Smooth muscle cell (in vitro differentiated cells): ENCODE measurements around the gene PCED1B. TPM values are rescaled to one million over a fixed set of nuclear protein-coding genes. Genes with fewer than 3 reads are reported as not detected.
"Not testable (repeated sequence)": the region's sequence is repeated elsewhere in the genome, so short reads cannot be mapped to it uniquely, and the experiment has no call there.

Experiments
- DNase-seq: peaks from one replicate; lab custom pipeline; 2025; ENCODE audit not compliant: unreplicated experiment; lab: John Stamatoyannopoulos, UW
- H2AFZ ChIP-seq: fragments of 200-600 bp; sonication (generic); 2 replicates; pipeline ENCODE4 v1.6.0; 2016; ENCODE audit warnings: antibody characterized with exemption, low read depth, mild to moderate bottlenecking
- H3F3A ChIP-seq: fragments of 200-600 bp; sonication (generic); 2 replicates; pipeline ENCODE4 v1.6.0; 2017; ENCODE audit warnings: antibody characterized with exemption, low read depth
- H3K27ac ChIP-seq: fragments of 200-600 bp; sonication (generic); 2 replicates; pipeline ENCODE4 v1.5.1; 2016; ENCODE audit warnings: low read depth, mild to moderate bottlenecking
- H3K27me3 ChIP-seq: fragments of 200-600 bp; sonication (generic); 2 replicates; pipeline ENCODE4 v1.6.1; 2016; ENCODE audit warnings: low read depth, mild to moderate bottlenecking
- H3K36me3 ChIP-seq: fragments of 200-600 bp; sonication (generic); 2 replicates; pipeline ENCODE4 v1.5.1; 2016; ENCODE audit warnings: low read depth
- H3K4me1 ChIP-seq: fragments of 200-600 bp; sonication (generic); 2 replicates; pipeline ENCODE4 v1.5.1; 2016; ENCODE audit warnings: low read depth
- H3K4me2 ChIP-seq: fragments of 200-600 bp; sonication (generic); 2 replicates; pipeline ENCODE4 v1.6.0; 2016; ENCODE audit warnings: mild to moderate bottlenecking
- H3K4me3 ChIP-seq: fragments of 200-600 bp; sonication (generic); 2 replicates; pipeline ENCODE4 v1.5.1; 2016; ENCODE audit warnings: mild to moderate bottlenecking
- H3K79me2 ChIP-seq: fragments of 200-600 bp; sonication (generic); 2 replicates; pipeline ENCODE4 v1.6.0; 2016; ENCODE audit warnings: low read depth, mild to moderate bottlenecking
- H3K9ac ChIP-seq: fragments of 200-600 bp; sonication (generic); 2 replicates; pipeline ENCODE4 v1.6.0; 2016; ENCODE audit warnings: low read depth
- H3K9me3 ChIP-seq: fragments of 200-600 bp; sonication (generic); replicated peaks from 2 replicates; pipeline ENCODE4 v1.5.1; 2016; ENCODE audit warnings: low read depth
- H4K20me1 ChIP-seq: fragments of 200-600 bp; sonication (generic); 2 replicates; pipeline ENCODE4 v1.6.0; 2016; ENCODE audit warnings: low read depth
- WGBS: methylation state at CpG from one replicate; pipeline ENCODE4 v1.1.7; 2016; ENCODE audit warnings: low lambda C conversion rate; 5-methylcytosine and 5-hydroxymethylcytosine counted together
- polyA plus RNA-seq: library from polyadenylated mRNA; unstranded; fragments of >200 nt; fragmentation: Nextera tagmentation; extraction: Ambion mirVana; gene quantifications from 2 replicates; pipeline ENCODE4 v1.2.1, GENCODE V29; 2016
- total RNA-seq: library from RNA; depleted of rRNA; stranded (reverse); fragments of >200 nt; gene quantifications from 2 replicates; pipeline ENCODE4 v1.2.3, GENCODE V29; 2014
- TF ChIP-seq, protein P1 (sequence below): fragments of 200-600 bp; sonication (generic); IDR thresholded peaks from 2 replicates; pipeline ENCODE4 v1.5.1; 2017; ENCODE audit warnings: borderline replicate concordance, mild to moderate bottlenecking, antibody characterized with exemption; ENCODE audit not compliant: insufficient read depth, poor library complexity, severe bottlenecking

Gene PCED1B
- total and polyA plus RNA-seq, 2 experiments from 2014 or later, result 2.7 to 3.5 TPM

DNA sequence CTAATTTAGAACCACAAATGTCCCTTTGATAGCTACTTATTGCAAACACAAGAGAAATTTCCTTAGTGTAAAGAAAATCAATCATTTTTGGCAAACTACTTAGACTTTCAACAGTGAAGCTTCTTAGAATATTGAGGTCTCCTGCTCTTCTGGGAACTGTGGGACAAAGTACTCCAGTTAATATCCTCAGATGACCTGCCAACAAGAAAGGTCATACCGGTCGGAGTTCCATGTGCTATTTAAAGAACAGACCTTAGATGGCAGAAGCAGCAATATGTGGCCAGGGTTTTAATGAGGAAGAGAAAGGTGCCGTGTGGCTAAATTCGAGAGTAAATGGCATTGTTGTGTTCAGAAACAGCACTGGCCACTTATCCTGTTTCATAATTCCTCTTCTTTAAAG, 115.1 kb downstream of the PCED1B start:
- Histone ChIP-seq H3K36me3 (no peaks in the 10 kb centered on the region), H3K9me3 (no peaks in the 10 kb centered on the region), H3K9ac (no peak overlapping the region), H3K4me2 (no peak overlapping the region), H3K4me1 (peaks cover 11% of the 10 kb centered on the region), H3K27me3 (no peaks in the 10 kb centered on the region), H4K20me1 (no peaks in the 10 kb centered on the region), H3K27ac (no peak overlapping the region), H3K79me2 (no peaks in the 10 kb centered on the region), H2AFZ (no peak overlapping the region), H3K4me3 (no peak overlapping the region), H3F3A (no peaks in the 10 kb centered on the region)
- no peak for DNase-seq
- 61% methylated on average over 4 of the region's 4 CpGs for WGBS
- TF ChIP-seq, protein P1, sequence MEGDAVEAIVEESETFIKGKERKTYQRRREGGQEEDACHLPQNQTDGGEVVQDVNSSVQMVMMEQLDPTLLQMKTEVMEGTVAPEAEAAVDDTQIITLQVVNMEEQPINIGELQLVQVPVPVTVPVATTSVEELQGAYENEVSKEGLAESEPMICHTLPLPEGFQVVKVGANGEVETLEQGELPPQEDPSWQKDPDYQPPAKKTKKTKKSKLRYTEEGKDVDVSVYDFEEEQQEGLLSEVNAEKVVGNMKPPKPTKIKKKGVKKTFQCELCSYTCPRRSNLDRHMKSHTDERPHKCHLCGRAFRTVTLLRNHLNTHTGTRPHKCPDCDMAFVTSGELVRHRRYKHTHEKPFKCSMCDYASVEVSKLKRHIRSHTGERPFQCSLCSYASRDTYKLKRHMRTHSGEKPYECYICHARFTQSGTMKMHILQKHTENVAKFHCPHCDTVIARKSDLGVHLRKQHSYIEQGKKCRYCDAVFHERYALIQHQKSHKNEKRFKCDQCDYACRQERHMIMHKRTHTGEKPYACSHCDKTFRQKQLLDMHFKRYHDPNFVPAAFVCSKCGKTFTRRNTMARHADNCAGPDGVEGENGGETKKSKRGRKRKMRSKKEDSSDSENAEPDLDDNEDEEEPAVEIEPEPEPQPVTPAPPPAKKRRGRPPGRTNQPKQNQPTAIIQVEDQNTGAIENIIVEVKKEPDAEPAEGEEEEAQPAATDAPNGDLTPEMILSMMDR, result no peak

DNA sequence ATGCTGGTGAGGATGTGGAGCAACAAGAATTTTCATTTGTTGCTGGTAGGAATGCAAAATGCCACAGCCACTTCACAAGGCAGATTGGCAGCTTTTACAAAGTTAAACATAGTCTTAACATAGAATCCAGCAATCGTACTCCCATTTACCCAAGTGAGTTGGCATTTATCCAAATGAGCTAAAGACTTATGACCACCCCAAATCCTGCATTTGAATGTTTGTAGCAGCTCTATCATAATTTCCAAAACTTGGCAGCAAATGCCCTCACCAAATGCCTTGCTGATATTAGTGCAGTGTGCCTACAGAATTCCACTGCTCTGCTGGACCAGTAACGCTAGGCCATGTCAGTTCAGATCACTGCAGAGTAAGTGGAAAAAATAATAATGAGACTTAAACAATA, 121.0 kb downstream of the PCED1B start:
- no peak overlapping the region for H3K9ac ChIP-seq
- no peaks in the 10 kb centered on the region for H3F3A ChIP-seq
- H3K4me3 ChIP-seq, result no peak overlapping the region
- no peaks in the 10 kb centered on the region for H3K27me3 ChIP-seq
- H2AFZ ChIP-seq, result no peak overlapping the region
- no peak for DNase-seq
- no peaks in the 10 kb centered on the region for H3K9me3 ChIP-seq
- H3K4me2 ChIP-seq, result no peak overlapping the region
- H3K27ac ChIP-seq, result no peak overlapping the region
- TF ChIP-seq, protein P1, result no peak
- no peaks in the 10 kb centered on the region for H3K79me2 ChIP-seq
- H4K20me1 ChIP-seq, result no peaks in the 10 kb centered on the region
- no peaks in the 10 kb centered on the region for H3K4me1 ChIP-seq
- no peaks in the 10 kb centered on the region for H3K36me3 ChIP-seq
- WGBS, result 85% methylated on average over 2 of the region's 2 CpGs

DNA sequence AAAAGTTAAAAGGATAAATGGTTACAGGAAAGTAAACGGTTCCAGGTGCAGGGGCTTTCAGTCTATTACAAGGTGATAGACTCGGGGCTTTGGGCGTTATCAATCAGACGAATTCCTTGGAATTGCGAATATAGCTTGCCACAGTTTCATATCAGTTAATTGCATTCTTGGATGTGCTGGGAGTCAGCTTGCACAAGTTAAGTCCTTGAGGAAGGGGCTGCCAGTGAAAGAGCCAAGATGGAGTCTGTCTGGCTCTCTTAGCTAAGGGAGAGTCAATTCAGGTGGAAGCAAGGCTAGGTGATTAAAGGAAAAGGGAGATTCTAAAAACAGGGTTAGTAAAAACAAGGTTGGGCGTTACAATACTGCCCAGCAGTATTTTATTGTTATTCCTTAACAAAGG, 121.8 kb downstream of the PCED1B start:
- not testable (repeated sequence) for H3K4me1 ChIP-seq, H3K27ac ChIP-seq, H3K4me2 ChIP-seq, H3K36me3 ChIP-seq, H3K27me3 ChIP-seq, H3K79me2 ChIP-seq, DNase-seq, H3K9me3 ChIP-seq, H3K4me3 ChIP-seq, H4K20me1 ChIP-seq, H2AFZ ChIP-seq, H3K9ac ChIP-seq, H3F3A ChIP-seq
- WGBS, result 95% methylated on average over 6 of the region's 6 CpGs

DNA sequence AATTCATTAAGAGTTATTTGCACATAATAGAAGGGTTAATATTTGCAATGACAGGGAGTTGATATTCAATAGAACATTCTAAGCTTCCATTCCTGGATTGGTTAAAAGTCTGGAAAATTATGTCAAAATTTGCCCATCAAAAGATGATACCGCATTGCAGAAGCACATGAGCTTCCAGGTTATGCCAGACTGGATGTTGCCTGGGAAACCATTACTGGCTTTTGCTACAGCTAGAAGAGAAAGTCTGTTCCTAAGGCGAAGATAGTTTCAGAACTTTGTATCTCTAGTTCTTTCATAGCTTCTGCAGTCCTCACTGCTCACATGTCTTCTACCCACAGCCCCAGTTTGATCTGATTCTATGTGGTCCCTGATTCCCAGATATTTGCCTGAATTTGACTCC, 122.8 kb downstream of the PCED1B start:
- no peak overlapping the region for H3K9ac ChIP-seq
- no peaks in the 10 kb centered on the region for H4K20me1 ChIP-seq
- 93% methylated on average over 2 of the region's 2 CpGs for WGBS
- no peak overlapping the region for H3K4me3 ChIP-seq
- H3K4me2 ChIP-seq, result no peak overlapping the region
- no peaks in the 10 kb centered on the region for H3F3A ChIP-seq
- H3K79me2 ChIP-seq, result no peaks in the 10 kb centered on the region
- no peak overlapping the region for H2AFZ ChIP-seq
- H3K27me3 ChIP-seq, result no peaks in the 10 kb centered on the region
- no peaks in the 10 kb centered on the region for H3K9me3 ChIP-seq
- TF ChIP-seq, protein P1, result no peak
- H3K4me1 ChIP-seq, result no peaks in the 10 kb centered on the region
- H3K27ac ChIP-seq, result no peak overlapping the region
- H3K36me3 ChIP-seq, result no peaks in the 10 kb centered on the region
- no peak for DNase-seq
